GM12801 (cell line): ENCODE data around the gene SPATA6L.

Experiments
- CTCF ChIP-seq: IDR thresholded peaks from one replicate; pipeline ENCODE4 v1.5.1; 2011; ENCODE audit warnings: control low read depth; ENCODE audit not compliant: insufficient read length; ENCODE audit errors: extremely low read depth

Gene SPATA6L

DNA sequence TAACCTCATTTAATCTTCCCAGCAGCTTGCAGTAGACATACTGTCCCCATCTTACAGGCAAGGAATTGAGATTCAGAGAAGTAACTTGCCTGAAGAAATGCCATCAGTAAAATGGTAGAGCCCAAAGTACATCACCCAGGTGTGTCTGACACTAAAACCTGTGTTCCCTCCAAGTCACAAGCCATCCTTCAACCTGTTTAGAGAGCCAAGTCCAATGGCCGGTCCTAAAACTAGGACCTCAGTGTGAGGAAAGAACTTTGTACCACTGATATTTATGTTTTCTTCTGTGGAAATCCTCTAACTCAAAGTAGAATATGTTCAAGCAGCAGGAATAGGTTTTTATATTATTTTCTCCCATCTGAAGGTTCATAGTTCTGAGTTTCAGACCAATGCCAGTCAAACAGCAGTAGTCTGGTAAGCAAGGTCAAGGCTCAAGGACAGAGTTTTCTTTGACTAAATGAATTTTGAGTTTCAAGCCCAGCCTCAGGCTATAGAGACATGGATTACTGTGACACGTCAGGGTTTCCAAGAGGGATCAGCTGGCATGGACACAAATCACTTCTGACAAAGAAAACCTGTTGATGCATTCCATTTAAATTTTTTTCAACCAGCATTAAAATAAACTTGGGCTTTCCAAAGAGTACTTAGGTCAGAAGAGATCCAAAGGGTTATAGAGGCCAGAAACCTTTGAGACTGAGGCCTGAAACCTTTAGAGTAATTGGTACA lies 85.1 kb downstream of the SPATA6L start:
- no peak for TF ChIP-seq CTCF

DNA sequence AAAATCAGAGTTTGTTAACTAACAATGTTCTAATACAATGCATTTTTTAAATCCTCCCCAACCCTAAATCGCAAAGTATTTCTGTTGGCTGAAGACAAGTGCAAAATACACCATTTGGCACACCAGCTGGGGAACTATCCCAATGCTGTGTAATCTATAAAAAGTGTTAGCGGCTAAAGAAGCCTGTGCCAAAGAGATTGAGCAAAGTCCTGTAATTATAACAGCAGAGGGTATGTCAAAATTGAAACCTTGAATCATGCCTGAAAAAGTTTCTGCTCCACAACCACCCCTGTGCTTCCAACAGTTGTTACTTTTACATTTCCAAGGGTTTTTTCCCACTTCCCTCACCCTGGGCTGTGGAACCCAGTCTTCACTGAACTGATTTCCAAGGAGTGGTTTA lies 87.3 kb downstream of the SPATA6L start:
- no peak for TF ChIP-seq CTCF

DNA sequence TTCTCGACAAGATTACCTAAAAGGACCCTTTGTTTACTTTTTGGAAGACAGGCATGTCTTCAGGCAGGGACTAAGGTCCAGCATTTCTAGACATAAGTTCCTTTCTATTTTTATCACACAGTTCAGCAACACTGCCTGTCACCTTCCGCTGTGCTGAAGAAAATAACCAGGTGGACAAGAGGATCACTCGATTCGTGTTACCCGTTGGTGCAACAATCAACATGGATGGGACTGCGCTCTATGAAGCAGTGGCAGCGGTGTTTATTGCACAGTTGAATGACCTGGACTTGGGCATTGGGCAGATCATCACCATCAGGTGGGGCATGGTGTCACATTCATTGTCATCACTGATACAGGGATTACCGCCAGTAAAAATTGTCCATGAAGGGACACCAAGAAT lies 89.8 kb downstream of the SPATA6L start:
- TF ChIP-seq CTCF, result no peak

GRCh38 chr9:4575997-4576396 lies 90.3 kb downstream of the SPATA6L start:
- TF ChIP-seq CTCF, result no peak

- no peak for TF ChIP-seq CTCF
These were observed 91.5 kb downstream of the SPATA6L start for GRCh38 chr9:4574657-4575243.

DNA sequence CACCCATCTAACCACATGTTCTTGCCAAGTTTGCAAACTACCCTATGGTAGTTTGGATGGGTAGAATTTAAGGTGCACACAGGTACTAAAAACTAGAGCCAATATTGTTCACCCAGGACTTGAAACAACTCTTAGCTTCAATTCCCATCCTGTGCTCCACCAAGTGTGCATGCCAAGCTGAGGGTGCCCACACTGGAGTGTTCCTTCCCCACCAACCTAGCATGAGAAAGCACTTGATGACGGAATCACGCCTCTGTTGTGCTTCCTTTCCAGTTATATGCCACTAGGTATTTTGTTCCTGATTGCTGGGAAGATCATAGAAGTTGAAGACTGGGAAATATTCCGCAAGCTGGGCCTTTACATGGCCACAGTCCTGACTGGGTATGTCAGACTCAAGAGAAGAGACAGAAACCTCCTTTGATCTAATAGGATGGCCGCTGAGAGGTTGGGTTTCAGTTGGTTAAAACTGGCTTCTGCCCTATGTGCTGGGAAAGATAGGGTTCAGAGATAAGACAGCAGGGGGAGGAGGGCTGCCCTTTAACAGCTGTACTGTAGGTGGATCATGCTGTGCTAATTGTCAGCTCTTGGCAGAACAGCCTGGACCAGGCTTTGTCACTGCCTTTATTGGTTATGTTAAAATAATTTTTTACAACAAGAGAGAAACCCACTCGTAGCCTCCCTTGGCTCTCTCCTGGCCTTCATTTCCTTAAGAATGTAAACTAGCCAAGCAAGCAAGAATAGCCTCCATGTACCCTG lies 92.5 kb downstream of the SPATA6L start:
- TF ChIP-seq CTCF, result no peak

DNA sequence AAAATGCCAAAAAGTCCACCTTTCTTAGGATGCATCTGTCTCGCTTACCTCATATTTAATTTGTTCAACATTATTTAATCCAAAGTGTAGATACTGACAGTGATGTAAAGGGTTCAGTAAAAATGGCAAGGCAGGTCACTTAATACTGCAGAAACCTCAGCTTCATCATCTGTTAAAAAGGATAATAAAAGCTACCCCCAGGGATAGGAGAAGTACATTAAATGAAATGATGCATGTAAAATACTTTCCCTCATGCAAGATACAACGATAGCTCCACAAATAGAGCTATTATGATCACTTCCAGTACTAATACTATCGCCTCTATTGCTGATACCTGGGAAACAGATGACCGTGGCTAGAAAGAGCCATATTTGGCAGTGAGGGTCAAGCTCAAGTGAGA lies 93.1 kb downstream of the SPATA6L start:
- TF ChIP-seq CTCF, result no peak
